HG03159 (cell line): Measurements from ENCODE around the gene ARMC7.

Experiments used
- ATAC-seq: cut with Tn5 transposase; IDR thresholded peaks from one replicate; pipeline ENCODE4 v1.9.1; 2021; ENCODE audit warnings: mild to moderate bottlenecking, moderate library complexity; ENCODE audit not compliant: unreplicated experiment

Gene ARMC7

GRCh38 chr17:75098861-75099260, 10.9 kb upstream of the ARMC7 start:
- ATAC-seq: no peak

- no peak for ATAC-seq
Observed at GRCh38 chr17:75099881-75100595, 9.7 kb upstream of the ARMC7 start.

- ATAC-seq: no peak
Observed at GRCh38 chr17:75102385-75102821, 7.4 kb upstream of the ARMC7 start.

GRCh38 chr17:75103601-75104554, 5.9 kb upstream of the ARMC7 start:
- ATAC-seq: no peak

- no peak for ATAC-seq
Observed at GRCh38 chr17:75105126-75106080, 4.4 kb upstream of the ARMC7 start.

- ATAC-seq: no peak
Observed at GRCh38 chr17:75108193-75108592, 1.6 kb upstream of the ARMC7 start.

- no peak for ATAC-seq
Observed at GRCh38 chr17:75109046-75109406, 743 bp upstream of the ARMC7 start.

- no peak for ATAC-seq
Observed at GRCh38 chr17:75110234-75110937, 617 bp downstream of the ARMC7 start.

GRCh38 chr17:75111777-75112335, 2.1 kb downstream of the ARMC7 start:
- no peak for ATAC-seq

- peak; percentile 44 for ATAC-seq
Observed at GRCh38 chr17:75113798-75114551, 4.2 kb downstream of the ARMC7 start.

GRCh38 chr17:75114552-75115314, 5.0 kb downstream of the ARMC7 start:
- no peak for ATAC-seq

- no peak for ATAC-seq
Observed at GRCh38 chr17:75115555-75115954, 5.8 kb downstream of the ARMC7 start.

- ATAC-seq: no peak
Observed at GRCh38 chr17:75116737-75117136, 7.0 kb downstream of the ARMC7 start.

- ATAC-seq: no peak
Observed at GRCh38 chr17:75118307-75118706, 8.5 kb downstream of the ARMC7 start.

GRCh38 chr17:75124041-75124818, 14.5 kb downstream of the ARMC7 start:
- ATAC-seq: no peak

GRCh38 chr17:75124819-75125162, 15.0 kb downstream of the ARMC7 start:
- ATAC-seq: no peak

GRCh38 chr17:75125984-75126383, 16.2 kb downstream of the ARMC7 start:
- no peak for ATAC-seq

- ATAC-seq: no peak
Observed at GRCh38 chr17:75126954-75127353, 17.2 kb downstream of the ARMC7 start.
